Esophagus squamous epithelium (tissue), 4 donors: Measurements from ENCODE around the gene PTPRD.

Experiments
- POLR2A ChIP-seq, 4 donors: fragments of 450-650 bp; IDR thresholded peaks; one replicate each; pipeline ENCODE4 v1.6.1; 2017; ENCODE audit warnings: antibody characterized with exemption in 4 of 4, mild to moderate bottlenecking in 4 of 4, moderate library complexity in 3 of 4
- TF ChIP-seq, protein P1 (sequence below), 6 experiments: fragments of 450-650 bp in 4 of 6; fragments of 200-600 bp in 2 of 6; sonication (generic) in 2 of 6; IDR thresholded peaks; one replicate each; pipeline ENCODE4 v1.5.1; 2016 to 2019; ENCODE audit warnings: antibody characterized with exemption in 6 of 6, mild to moderate bottlenecking in 4 of 6, moderate library complexity in 4 of 6

DNA sequence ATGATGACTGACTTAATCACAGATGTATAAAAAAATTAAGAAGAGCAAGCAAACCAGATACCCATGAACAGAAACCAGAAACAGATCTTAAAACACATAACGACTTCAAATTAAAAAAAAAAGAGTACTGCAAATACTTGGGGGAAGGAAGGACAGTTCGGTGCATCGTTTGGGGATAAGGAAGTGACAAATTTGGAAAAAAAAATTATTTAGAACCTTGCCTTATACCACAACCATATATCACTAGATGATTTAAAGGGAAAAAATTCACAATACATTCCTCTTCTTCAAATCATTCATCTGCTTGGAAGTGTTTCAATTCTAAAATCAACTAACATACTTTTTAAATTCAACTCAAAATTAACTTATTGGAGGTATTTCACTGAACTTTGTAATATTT, 1774.7 kb downstream of the PTPRD start:
- TF ChIP-seq POLR2A (IDR thresholded peaks at IDR 0.05): no peak
- TF ChIP-seq, protein P1, sequence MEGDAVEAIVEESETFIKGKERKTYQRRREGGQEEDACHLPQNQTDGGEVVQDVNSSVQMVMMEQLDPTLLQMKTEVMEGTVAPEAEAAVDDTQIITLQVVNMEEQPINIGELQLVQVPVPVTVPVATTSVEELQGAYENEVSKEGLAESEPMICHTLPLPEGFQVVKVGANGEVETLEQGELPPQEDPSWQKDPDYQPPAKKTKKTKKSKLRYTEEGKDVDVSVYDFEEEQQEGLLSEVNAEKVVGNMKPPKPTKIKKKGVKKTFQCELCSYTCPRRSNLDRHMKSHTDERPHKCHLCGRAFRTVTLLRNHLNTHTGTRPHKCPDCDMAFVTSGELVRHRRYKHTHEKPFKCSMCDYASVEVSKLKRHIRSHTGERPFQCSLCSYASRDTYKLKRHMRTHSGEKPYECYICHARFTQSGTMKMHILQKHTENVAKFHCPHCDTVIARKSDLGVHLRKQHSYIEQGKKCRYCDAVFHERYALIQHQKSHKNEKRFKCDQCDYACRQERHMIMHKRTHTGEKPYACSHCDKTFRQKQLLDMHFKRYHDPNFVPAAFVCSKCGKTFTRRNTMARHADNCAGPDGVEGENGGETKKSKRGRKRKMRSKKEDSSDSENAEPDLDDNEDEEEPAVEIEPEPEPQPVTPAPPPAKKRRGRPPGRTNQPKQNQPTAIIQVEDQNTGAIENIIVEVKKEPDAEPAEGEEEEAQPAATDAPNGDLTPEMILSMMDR (IDR thresholded peaks at IDR 0.05): no peak
